HG02798 (cell line): ENCODE data around the gene PTK6.
"Not testable (repeated sequence)": the region's sequence is repeated elsewhere in the genome, so short reads cannot be mapped to it uniquely, and the experiment has no call there.

Experiments used
- ATAC-seq: cut with Tn5 transposase; IDR thresholded peaks from one replicate; pipeline ENCODE4 v1.9.1; 2021; ENCODE audit warnings: mild to moderate bottlenecking; ENCODE audit not compliant: unreplicated experiment, poor library complexity

Gene PTK6

GRCh38 chr20:63536997-63537524, at the start of gene PTK6:
Gene PTK6 (minus strand): TSS chr20:63537376. CDS start chr20:63537314, 62 bp downstream.
- peak; percentile 13 for ATAC-seq

GRCh38 chr20:63586797-63587196, 49.6 kb upstream of the PTK6 start:
- ATAC-seq, result no peak

GRCh38 chr20:63585616-63586565, 48.7 kb upstream of the PTK6 start:
- no peak for ATAC-seq

- ATAC-seq, result no peak
These were observed 45.3 kb upstream of the PTK6 start for GRCh38 chr20:63582382-63583063.

- ATAC-seq, result no peak
These were observed 43.8 kb upstream of the PTK6 start for GRCh38 chr20:63580796-63581461.

- no peak for ATAC-seq
These were observed 42.0 kb upstream of the PTK6 start for GRCh38 chr20:63579017-63579694.

- ATAC-seq, result no peak
These were observed 41.2 kb upstream of the PTK6 start for GRCh38 chr20:63578224-63579016.

- no peak for ATAC-seq
These were observed 40.2 kb upstream of the PTK6 start for GRCh38 chr20:63577317-63577894.

GRCh38 chr20:63576311-63576710, 39.1 kb upstream of the PTK6 start:
- ATAC-seq, result no peak

- no peak for ATAC-seq
These were observed 37.9 kb upstream of the PTK6 start for GRCh38 chr20:63574829-63575743.

GRCh38 chr20:63574156-63574828, 37.1 kb upstream of the PTK6 start, which contains the start of gene HELZ2:
Gene HELZ2 (minus strand): TSS chr20:63574239. CDS start chr20:63572385, 1,854 bp downstream.
- no peak for ATAC-seq

GRCh38 chr20:63573647-63574131, 36.5 kb upstream of the PTK6 start:
- no peak for ATAC-seq

- ATAC-seq, result no peak
These were observed 35.8 kb upstream of the PTK6 start for GRCh38 chr20:63572788-63573646.

GRCh38 chr20:63572071-63572787, 35.1 kb upstream of the PTK6 start:
- ATAC-seq, result no peak

- not testable (repeated sequence) for ATAC-seq
These were observed 33.9 kb upstream of the PTK6 start for GRCh38 chr20:63571087-63571478.
